HG02885 (cell line): ENCODE measurements around the gene GADD45B.
"Not testable (repeated sequence)": the region's sequence is repeated elsewhere in the genome, so short reads cannot be mapped to it uniquely, and the experiment has no call there.

Experiments
- ATAC-seq: cut with Tn5 transposase; IDR thresholded peaks from one replicate; pipeline ENCODE4 v1.9.1; 2021; ENCODE audit warnings: mild to moderate bottlenecking; ENCODE audit not compliant: unreplicated experiment, poor library complexity

The GADD45B gene

DNA sequence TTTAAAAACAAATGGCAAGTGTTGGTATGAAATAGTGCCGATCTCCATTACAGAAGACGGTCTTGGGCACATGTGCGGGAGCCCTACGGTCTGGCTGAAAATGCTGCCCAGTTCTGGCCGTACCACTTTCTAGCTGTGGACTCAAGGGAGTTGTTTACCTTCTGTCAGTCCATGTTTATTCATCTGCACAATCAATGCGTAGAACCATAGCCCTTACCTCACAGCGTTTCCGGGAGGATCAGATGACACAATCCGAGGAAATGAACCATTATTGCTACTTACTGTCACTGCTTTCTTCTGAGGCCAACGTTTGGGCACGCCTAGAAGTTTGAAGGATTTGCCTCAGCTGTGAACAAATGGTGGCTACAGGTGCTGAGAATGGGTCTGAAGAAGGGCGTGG is 31.2 kb downstream of the GADD45B start:
- no peak for ATAC-seq

DNA sequence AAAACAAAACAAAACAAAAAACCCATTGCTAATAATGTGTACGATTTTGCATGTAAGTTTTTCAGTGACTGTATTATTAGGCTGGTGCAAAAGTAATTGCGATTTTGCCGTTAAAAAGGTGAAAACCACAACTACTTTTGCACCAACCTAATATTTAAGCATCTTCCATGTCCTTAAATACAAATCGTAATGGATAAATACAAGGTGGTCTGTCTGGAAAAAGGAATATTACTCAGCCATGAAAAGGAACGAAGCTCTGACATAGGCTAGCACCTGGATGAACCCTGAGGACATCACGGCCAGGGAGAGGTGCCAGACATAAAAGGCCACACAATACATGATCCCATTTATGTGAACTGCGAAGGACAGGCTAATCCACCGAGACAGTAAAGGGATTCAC is 33.2 kb downstream of the GADD45B start:
- no peak for ATAC-seq

DNA sequence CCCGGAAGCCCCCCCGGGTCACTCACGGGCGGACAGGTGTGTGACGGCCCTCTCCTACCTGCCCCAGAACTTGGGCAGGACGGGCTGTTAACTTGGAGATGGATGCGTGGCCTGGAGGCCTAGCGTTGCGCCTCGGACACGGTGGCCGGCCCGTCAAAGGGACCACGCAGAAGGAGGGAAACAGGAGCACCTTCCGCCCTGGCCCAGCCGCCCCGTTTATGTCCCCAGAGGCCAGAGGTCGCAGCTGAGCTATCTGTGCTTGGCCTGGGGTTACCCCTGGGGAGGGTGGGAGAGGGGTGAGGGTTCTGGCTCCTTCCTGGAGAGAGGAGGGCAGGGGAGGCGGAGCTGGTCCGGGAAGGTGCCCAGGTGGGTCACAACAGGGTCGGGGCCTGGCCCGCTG is 35.6 kb downstream of the GADD45B start:
- ATAC-seq: no peak

DNA sequence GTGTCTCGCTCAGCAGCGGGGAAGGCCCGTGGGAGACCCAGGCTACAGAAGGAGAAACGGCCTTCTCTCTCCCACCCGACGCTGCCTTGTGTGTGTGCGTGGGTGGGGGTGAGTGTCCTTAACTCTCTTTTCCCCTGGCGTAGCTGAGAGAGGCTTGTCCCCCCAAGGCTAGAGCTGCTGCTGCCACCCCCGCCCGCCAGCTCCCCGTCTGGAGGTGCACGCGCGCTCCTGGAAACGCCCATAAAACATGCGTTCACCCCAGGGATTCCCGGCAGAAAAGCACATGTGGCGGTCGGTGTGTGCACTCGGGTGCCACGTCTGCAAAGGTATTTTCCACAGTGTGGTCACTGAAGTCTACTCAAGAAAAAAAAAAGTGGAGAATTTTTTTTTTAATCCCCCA is 36.1 kb downstream of the GADD45B start:
- no peak for ATAC-seq

DNA sequence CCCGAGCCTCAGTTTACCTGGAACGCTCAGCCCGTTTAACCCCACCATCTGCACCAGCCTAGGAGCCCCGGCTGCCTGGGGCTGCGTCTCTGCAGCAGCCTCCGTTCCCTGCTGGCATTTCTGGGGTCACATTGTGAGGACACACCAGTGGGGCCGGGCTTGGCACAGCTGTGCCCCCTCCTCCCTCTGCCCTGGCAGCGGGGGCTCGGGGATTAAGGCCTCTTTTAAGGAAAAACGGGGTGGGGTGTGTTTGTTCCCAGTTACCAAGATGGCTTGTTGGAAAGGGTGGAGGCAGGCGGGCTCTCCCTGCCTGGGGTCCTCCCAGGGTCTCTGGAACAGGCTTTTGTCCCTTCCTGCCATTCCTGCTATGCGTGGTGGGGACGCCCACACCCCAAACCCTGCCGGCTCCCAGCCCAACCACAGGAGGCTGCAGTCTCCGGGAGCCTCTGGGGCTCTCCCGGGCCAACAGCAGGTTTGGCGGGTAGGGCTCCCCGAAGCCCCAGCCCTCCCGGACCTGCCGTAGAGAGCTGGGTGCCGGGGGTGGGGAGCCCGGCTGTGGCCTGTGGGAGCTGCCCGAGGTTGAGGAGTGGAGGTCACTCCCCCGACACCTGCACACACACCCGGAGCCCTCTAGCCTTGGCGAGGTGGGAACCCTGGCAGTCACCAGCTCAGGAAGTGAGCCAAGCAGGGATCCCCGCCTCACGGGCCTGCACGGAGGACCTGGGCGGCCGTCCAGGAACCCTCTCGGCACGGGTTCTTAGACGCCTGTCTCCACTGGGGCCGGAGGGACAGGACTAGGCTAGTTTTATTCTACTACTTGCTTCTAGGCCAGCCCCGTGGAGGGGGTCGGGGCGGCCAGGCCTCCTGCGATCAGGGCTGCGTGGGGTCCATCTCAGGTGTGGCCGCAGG is 36.9 kb downstream of the GADD45B start:
- ATAC-seq: no peak

DNA sequence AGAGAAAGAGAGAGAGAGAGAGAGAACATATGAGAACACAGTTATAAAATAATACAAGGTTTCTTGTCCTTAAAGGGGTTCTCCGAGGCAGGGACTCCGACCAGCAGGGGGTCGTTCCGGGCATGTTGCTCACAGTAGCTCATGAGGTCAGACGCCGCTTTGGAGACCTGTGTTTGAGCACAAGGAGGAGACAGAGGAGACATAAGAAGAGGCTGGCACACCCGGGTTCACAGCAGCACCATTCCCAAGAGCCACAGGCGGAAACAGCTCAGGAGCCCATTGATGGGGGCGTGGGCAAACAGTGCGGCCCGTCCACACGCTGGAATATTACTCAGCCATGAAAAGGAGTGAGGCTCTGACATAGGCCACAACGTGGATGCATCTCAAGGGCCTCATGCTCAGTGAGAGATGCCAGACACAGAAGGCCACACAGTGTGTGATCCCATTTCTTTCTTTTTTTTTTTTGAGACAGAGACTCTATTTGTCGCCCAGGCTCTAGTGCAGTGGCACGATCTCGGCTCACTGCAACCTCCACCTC is 39.1 kb downstream of the GADD45B start:
- no peak for ATAC-seq

DNA sequence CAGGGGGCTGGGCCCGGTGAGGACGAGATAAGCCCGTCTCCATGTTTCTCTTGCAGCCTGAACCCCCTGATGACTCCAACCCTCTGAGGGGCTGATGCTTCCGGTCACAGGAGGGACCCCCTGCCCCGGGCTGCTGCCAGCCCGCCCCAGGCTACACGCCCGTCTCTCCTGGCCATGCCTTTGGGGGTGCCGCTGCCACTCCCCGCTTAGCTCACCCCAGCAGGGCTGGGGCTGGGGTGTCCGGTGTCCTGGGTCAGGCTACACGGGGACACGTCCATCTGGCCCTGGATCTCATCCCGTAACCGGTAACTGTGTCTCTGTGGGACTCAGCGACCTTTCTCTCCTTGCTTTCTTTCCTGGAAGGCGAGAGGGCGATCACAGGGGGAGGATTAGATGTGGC is 40.8 kb downstream of the GADD45B start:
- no peak for ATAC-seq

DNA sequence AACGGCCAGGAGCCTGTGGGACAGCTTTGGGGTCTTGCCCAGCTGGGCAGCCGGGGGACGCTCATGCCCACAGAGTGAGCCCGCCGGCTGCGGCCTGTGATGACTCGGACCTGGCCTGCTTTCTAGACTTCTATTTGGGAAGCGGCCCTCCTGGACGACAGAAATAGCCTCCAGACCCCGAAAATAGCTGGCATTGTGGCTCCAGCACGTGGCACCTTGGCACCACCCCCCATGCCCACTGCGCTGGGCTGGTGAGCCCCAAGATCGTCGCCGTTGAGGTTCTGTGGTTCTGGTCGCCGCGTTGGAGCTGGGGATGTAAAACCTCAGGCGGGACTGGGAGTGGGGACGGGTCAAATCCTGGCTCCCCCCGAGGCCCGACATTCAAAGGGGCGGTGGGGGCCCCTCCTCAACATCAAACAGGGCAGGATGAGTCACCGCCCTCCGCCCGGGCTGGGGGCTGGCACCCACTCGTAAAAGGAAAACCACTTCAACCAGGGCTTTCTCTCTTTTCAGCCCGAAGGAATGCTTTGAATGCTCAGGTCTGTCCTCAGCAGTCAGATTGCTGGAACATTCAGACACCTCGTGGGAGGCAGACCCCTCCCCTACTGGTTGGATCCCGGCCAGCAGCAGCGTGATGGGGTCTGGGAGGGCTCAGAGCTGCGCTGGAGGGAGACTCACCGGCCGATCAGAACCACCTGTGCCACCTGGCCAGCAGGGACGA is 42.1 kb downstream of the GADD45B start:
- no peak for ATAC-seq

DNA sequence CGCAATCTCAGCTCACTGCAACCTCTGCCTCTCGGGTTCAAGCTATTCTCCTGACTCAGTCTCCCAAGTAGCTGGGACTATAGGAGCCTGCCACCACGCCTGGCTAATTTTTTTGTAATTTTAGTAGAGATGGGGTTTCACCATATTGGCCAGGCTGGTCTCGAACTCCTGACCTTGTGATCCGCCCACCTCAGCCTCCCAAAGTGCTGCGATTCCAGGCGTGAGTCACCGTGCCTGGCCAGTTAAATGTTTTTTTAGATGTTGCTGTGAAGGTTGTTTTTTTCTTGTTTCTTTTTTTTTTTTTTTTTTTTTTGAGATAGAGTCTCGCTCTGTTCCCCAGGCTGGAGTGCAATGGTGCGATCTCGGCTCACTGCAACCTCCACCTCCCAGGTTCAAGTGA is 42.9 kb downstream of the GADD45B start:
- not testable (repeated sequence) for ATAC-seq

DNA sequence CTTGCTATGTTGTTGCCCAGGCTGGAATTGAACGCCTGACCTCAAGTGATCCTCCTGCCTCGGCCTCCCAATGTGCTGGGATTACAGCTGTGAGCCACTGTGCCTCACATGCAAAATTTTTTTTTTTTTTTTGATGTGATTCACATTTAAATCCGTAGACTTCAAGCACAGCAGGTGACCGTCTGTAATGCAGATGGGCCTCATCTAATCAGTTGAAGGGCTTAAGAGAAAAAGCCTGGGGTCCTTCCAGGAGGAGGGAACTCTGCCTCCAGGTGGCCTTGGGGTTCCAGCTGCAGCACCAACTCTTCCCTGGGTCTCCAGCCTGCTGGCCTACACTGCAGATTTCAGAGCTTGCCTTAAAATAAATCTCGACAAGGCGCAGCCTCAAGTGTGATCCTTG is 43.6 kb downstream of the GADD45B start:
- ATAC-seq: no peak

DNA sequence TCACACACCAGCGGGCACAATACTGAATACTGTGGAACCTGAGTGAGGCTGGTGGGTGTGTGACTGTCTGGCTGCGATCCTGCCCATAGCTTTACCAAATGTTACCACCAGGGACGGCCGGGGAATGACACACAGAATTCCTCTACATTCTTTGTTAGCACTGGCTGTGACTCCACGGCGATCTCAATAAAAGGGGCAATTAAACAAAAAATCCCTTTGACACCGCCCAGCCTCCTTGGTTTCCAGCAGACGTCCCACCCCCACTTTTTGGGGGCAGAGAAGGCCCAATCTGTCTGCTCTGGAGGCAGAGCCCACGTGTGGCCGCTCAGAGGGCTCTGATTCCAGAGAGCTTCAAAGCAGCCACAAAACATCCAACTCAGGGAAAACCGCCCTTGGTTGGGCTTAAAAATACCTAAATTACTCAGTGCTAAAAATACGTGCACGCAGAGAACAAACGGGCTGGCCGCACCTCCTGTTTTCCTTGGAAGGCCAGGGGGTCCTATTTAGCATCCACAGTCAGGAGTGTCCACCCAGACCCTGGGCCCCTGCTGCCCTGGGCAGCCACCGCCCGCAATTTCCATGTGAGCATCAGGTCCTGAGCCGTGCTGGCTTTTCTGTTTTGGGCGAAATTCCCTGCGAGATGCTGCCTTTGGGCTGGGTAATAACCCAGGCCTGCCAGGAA is 47.8 kb downstream of the GADD45B start:
- no peak for ATAC-seq

DNA sequence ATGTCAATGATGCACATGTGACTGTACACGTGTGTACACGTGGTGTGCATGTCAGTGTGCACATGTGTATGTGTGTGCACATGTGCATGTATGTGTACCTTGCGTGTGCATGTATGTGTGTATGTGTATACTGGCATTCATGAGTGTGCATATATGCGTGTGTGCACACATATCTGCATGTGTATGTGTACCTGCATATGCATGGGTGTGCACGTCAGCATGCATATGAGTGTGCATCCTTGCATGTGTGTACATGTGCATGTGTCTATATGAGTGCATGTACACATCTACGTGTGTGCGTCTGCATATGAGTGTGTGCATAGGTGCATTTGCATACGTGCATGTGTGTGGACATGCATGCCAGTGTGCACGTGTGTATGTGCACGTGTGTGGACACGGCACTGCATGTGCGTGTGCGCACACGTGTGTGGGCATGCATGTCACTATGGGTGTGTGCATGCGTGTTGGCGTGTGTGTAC is 48.5 kb downstream of the GADD45B start:
- no peak for ATAC-seq

DNA sequence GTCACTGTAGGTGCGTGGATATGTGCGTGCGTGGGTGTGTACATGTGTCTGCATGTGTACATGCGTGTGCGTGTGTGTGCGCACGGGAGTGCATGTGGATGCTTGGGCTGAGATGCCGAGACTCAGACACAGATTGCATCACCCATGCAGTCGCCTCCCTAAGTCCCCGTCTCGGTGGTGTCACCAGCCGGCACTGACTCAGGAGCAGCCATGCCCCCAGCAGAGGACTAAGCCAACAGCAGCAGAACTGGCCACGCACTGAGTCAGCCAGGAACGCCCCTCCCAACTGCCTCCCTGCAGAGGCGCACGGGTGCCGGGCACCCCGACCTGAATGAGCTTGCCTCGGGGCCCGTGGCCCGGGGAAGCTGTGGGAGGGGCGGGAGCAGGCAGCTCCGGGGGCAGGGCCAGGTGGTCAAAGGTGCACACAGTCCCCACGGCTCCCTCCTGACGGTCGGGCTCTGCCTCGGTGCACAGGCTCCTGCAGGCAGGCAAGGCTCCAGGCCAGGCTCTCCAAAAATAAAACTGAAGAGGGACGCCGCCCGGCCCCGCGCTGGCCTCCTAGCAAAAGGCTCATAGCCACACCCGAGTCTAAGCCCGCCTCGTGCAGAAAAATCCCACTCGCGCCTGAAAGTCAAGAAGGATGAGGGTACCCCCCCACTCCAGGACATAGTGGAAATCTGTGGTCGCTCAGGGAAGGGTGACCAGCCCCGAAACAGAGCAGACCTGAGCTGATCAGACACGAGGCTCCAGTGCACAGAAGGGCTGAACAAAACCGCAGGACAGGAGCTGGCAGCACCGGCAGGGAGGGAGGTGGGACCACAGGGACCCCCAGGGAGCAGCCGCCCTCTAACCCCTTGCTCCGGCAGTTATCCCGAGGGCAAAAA is 49.2 kb downstream of the GADD45B start:
- no peak for ATAC-seq

DNA sequence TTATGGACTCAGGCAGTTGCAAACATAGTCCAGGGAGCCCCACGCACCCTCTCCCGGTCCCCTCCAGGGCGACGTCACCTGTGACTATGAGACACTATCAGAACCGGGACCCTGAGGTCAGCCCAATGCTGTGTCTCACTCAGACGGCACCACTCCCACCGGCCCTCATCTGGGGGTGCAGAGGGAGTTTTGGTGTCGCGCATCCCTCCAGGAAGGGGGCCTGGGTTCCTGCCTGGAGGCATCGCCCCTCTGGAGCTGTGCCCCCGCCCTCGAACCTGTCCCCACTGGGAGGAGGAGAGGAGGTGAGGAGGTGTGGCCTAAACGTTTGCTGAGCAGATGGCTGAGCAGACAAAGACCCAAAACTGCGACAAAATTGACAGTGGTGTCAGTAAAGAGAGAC is 51.2 kb downstream of the GADD45B start:
- ATAC-seq: no peak

DNA sequence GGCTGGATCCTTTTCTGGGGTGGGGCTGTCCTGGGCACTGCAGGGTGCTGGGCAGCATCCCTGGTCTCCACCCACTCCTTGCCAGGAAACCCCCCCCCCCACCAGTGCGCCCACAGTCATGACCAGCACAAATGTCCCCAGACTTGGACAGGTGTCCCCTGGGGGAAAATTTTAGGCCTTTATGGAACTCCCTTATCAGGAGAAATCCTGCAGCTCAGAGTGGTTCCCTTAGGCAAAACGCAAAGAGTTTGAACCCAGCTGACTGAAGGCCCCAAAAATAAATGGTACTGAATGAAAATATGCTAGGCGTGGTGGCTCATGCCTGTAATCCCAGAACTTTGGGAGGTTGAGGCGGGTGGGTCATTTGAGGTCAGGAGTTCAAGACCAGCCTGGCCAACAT is 51.8 kb downstream of the GADD45B start:
- ATAC-seq: no peak
